HG03139 (cell line): ENCODE data around the gene KRT79.

Source experiments
- ATAC-seq: cut with Tn5 transposase; IDR thresholded peaks from one replicate; pipeline ENCODE4 v1.9.1; 2021; ENCODE audit not compliant: unreplicated experiment

The KRT79 gene

DNA sequence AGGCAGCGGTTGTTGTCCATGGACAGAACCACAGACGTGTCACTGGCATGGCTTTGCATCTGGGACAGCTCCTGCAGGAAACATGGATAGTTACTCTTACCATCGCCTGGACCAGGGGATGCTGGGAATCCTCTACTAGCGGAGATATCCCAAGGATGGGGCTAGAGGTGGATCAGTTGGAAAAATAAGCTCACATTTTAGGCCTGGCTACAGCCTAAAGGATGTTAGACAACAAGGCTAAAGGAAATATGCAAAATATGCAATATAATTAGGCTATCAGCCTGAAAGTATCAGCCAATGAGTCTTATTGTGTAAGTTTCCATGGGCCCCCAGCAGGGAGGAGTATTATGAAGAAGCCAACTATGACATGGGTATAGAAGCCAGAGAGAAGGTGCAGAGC, 61.9 kb downstream of the KRT79 start:
- ATAC-seq = no peak

DNA sequence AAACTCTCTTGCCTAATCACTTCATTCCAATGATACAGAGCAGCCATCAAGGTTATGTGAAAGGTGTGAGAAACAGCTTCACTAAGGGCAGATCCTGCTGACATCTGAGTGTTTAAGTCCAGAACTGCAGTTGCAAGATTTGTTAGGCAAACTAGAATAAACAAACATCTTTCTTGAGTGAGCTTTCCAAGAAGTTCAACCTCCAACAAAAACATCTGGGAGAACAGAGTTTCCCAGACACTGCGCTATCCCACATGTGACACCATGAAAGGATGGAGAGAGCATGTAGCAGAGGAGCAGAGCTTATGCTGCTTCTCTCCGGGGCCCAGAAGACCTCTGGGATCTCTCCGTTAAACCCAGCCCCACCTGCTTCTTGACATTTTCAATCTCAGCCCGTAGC, 62.6 kb downstream of the KRT79 start:
- ATAC-seq = no peak
